Neuronal stem cell (in vitro differentiated cells): ENCODE results near the gene VPS39.

ENCODE experiments used
- DNase-seq: peaks from one replicate; pipeline ENCODE4 v3.0.0-alpha.2; 2013; ENCODE audit warnings: low spot score
- H2AFZ ChIP-seq: one replicate; pipeline ENCODE4 v1.6.1; 2013; ENCODE audit warnings: mild to moderate bottlenecking, low read length, inconsistent platforms
- H2AK5ac ChIP-seq: 2 replicates; pipeline ENCODE4 v1.6.1; 2013; ENCODE audit warnings: low read depth, mild to moderate bottlenecking, inconsistent platforms, low read length, moderate library complexity, mixed read lengths
- H2BK120ac ChIP-seq: 2 replicates; pipeline ENCODE4 v1.6.1; 2013; ENCODE audit warnings: low read depth, mild to moderate bottlenecking, inconsistent platforms, low read length, moderate library complexity, mixed read lengths
- H2BK12ac ChIP-seq: one replicate; pipeline ENCODE4 v1.6.1; 2013; ENCODE audit warnings: low read length, inconsistent platforms
- H2BK15ac ChIP-seq: 2 replicates; pipeline ENCODE4 v1.6.1; 2013; ENCODE audit warnings: mild to moderate bottlenecking, low read length, inconsistent platforms, mixed read lengths
- H2BK5ac ChIP-seq: one replicate; pipeline ENCODE4 v1.6.1; 2013; ENCODE audit warnings: inconsistent platforms, mild to moderate bottlenecking, low read length, moderate library complexity
- H3K14ac ChIP-seq: one replicate; pipeline ENCODE4 v1.6.1; 2013; ENCODE audit warnings: low read length, inconsistent platforms
- H3K18ac ChIP-seq: 2 replicates; pipeline ENCODE4 v1.6.1; 2013; ENCODE audit warnings: low read length, inconsistent platforms
- H3K23ac ChIP-seq: 2 replicates; pipeline ENCODE4 v1.6.1; 2013; ENCODE audit warnings: low read depth, mild to moderate bottlenecking, mixed read lengths, low read length, inconsistent platforms; ENCODE audit not compliant: poor library complexity
- H3K27ac ChIP-seq: replicated peaks from 3 replicates; pipeline ENCODE4 v1.5.1; 2013; ENCODE audit warnings: low read length, inconsistent platforms
- H3K27me3 ChIP-seq, 3 experiments: 2 replicates each; pipeline ENCODE4 v1.6.1; 2013; ENCODE audit warnings: low read length in 3 of 3, mild to moderate bottlenecking in 2 of 3, inconsistent platforms in 1 of 3, low read depth in 1 of 3, mixed read lengths in 1 of 3, moderate library complexity in 1 of 3; ENCODE audit not compliant: control insufficient read depth in 3 of 3, insufficient read depth in 3 of 3
- H3K36me3 ChIP-seq, 2 donors: replicated peaks in 1 of 2; 2 replicates each; pipeline ENCODE4 v1.6.1; 2013; ENCODE audit warnings: low read length in 2 of 2; ENCODE audit not compliant: control insufficient read depth in 2 of 2, insufficient read depth in 2 of 2
- H3K4ac ChIP-seq: 2 replicates; pipeline ENCODE4 v1.6.1; 2013; ENCODE audit warnings: inconsistent platforms, mild to moderate bottlenecking, low read length, moderate library complexity
- H3K4me1 ChIP-seq, 2 donors: 1 replicate in 1 of 2; 2 replicates in 1 of 2; pipeline ENCODE4 v1.6.1; 2013; ENCODE audit warnings: low read length in 2 of 2, low read depth in 1 of 2; ENCODE audit not compliant: control insufficient read depth in 2 of 2, insufficient read depth in 1 of 2
- H3K4me2 ChIP-seq: one replicate; pipeline ENCODE4 v1.6.1; 2013; ENCODE audit warnings: mild to moderate bottlenecking, low read length, inconsistent platforms; ENCODE audit not compliant: insufficient read depth, poor library complexity, severe bottlenecking
- H3K4me3 ChIP-seq, 2 donors: 2 replicates each; pipeline ENCODE4 v1.5.1; 2013; ENCODE audit warnings: low read length in 2 of 2, mild to moderate bottlenecking in 2 of 2, inconsistent platforms in 1 of 2, moderate library complexity in 1 of 2
- H3K79me1 ChIP-seq: one replicate; pipeline ENCODE4 v1.6.1; 2013; ENCODE audit warnings: low read depth, mild to moderate bottlenecking, inconsistent platforms, low read length, moderate library complexity
- H3K9ac ChIP-seq: one replicate; pipeline ENCODE4 v1.6.1; 2013; ENCODE audit warnings: mild to moderate bottlenecking, low read depth, low read length, inconsistent platforms; ENCODE audit not compliant: poor library complexity
- H3K9me3 ChIP-seq, 2 donors: replicated peaks in 1 of 2; 2 replicates each; pipeline versions ENCODE3 to v1.6.1; 2013; ENCODE audit warnings: low read length in 2 of 2, mild to moderate bottlenecking in 2 of 2, inconsistent platforms in 1 of 2, low read depth in 1 of 2, mixed read lengths in 1 of 2, moderate library complexity in 1 of 2; ENCODE audit not compliant: control insufficient read depth in 2 of 2, insufficient read depth in 1 of 2
- H4K8ac ChIP-seq: one replicate; pipeline ENCODE4 v1.6.1; 2013; ENCODE audit warnings: low read depth, mild to moderate bottlenecking, inconsistent platforms, low read length, moderate library complexity
- H4K91ac ChIP-seq: one replicate; pipeline ENCODE4 v1.6.1; 2013; ENCODE audit warnings: low read length, low read depth, mild to moderate bottlenecking, inconsistent platforms; ENCODE audit not compliant: poor library complexity
- WGBS, 2 donors: extraction: QIAGEN DNeasy Blood & Tissue Kit; methylation state at CpG; one replicate each; pipeline ENCODE4 v1.1.7; 2013; ENCODE audit warnings: missing lambda C conversion rate in 2 of 2, mixed read lengths in 1 of 2; ENCODE audit not compliant: insufficient read length in 2 of 2, insufficient replicate concordance in 1 of 2; ENCODE audit errors: extremely low coverage in 2 of 2; 5-methylcytosine and 5-hydroxymethylcytosine counted together

Gene VPS39

DNA sequence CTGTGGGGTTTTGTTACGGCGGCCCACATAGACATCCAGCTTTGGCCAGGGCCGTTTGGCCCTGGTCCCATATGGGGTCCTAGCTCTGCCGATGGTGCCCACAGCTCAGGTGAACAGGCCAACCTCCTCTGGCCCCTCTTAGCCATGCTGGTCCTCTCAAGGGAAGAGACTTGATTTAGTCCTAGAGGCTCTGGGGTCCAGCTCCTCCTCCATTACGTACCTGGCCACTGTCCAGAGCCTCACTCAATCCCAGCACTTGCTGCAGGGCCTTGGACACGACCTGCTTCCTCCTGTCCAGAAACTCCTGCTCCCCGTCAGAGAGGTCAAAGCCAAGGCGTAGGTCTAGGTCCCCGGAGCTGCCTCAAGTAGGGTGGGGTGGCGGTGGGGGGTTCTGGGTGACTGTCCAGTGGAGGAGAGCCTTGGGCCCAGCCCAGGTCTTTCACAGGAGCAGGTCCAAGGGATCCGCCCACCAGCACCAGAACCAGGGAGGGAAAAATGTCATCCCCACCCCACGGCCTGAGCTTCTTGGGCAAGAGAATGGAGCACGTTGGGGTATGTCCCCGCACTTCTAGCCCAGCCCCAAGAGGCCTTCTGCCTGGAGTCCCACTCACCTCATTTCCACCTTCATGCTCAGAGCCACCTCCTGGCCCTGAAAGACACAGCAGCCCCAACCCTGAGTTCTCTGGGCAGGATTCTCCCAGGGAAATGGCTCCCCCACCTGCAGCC, 58.4 kb downstream of the VPS39 start:
- Histone ChIP-seq H2BK5ac (no peak overlapping the region), H2AFZ (no peak overlapping the region), H4K91ac (no peak overlapping the region), H3K18ac (peak overlapping the region; percentile 12), H3K36me3 (no peaks in the 10 kb centered on the region), H3K27me3 (peaks cover 0 to 8% (median 0%) of the 10 kb centered on the region in 3 experiments), H2BK12ac (no peak overlapping the region), H3K4me2 (no peak overlapping the region), H3K23ac (no peak overlapping the region), H3K9ac (no peak overlapping the region), H3K4ac (no peak overlapping the region), H3K14ac (no peak overlapping the region), H3K27ac (no peak overlapping the region), H2BK120ac (no peak overlapping the region), H3K4me3 (no peak overlapping the region), H2AK5ac (peak overlapping the region; percentile 19), H3K9me3 (no peaks in the 10 kb centered on the region), H4K8ac (no peak overlapping the region), H2BK15ac (peak overlapping the region; percentile 14), H3K4me1 (no peaks in the 10 kb centered on the region), H3K79me1 (no peaks in the 10 kb centered on the region)
- no CpG with 5 or more reads among the region's 14 CpGs for WGBS, 2 donors
- DNase-seq: no peak

DNA sequence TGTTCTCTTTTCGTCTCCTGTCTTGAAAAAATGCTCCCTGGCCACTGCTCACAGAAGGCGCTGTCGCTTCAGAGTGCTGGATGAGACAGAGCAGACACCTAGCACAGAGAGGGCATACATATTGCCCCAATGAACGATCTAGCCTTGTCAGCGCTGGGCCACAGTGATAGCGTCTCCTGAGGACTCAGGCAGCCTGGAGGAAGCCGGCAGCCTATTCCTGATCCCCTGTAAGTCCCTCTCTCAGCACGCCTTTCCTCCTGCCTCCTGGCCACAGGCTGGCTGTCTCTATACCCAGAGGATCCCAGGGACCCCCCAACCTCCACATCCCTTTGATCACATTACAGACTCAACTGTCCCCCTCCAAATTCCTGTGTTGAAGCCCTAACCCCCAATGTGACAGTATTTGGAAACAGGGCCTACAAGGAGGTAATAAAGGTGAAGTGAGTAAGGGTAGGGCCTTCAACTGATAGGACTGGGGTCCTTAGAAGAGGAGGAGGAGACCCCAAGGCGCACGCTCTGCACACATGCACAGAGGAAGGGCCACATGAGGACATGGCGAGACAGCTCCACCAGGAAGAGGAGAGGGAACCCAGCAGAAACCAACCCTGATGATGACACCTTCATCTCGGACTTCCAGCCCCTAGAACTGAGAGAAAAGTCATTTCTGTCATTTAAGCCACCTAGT, 59.2 kb downstream of the VPS39 start:
- Histone ChIP-seq H3K4me2 (no peak overlapping the region), H3K36me3 (no peaks in the 10 kb centered on the region), H4K8ac (no peak overlapping the region), H3K4ac (no peak overlapping the region), H3K4me1 (no peaks in the 10 kb centered on the region), H3K9ac (peak overlapping the region; percentile 46), H2BK15ac (no peak overlapping the region), H3K79me1 (no peaks in the 10 kb centered on the region), H3K27me3 (peaks cover 0 to 10% (median 0%) of the 10 kb centered on the region in 3 experiments), H2BK5ac (no peak overlapping the region), H2AK5ac (peak overlapping the region; percentile 19), H2BK12ac (peak overlapping the region; percentile 68), H2BK120ac (no peak overlapping the region), H4K91ac (no peak overlapping the region), H3K14ac (no peak overlapping the region), H3K18ac (peak overlapping the region; percentile 25), H3K27ac (no peak overlapping the region), H3K23ac (peak overlapping the region; percentile 8), H3K4me3 (no peak overlapping the region), H3K9me3 (no peaks in the 10 kb centered on the region), H2AFZ (peak overlapping the region; percentile 19)
- no CpG with 5 or more reads among the region's 12 CpGs for WGBS, 2 donors
- no peak for DNase-seq

DNA sequence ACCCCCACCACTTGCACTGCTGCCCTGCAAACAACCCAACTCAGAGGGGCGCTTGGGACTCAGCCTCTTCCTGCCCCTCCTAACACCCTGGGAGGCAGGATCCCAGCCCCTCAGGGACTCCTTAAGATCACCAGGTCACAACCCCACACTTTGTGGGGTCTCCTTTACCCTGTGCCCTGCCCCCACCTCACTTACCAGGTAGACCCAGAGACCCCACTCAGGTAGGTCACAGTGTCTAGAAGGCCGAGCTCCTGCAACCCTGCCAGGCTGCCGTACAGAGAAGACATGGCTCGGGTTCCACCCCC, 60.7 kb downstream of the VPS39 start:
- H3K27ac ChIP-seq: no peak overlapping the region
- H3K4me3 ChIP-seq: no peak overlapping the region
- H3K9me3 ChIP-seq: no peaks in the 10 kb centered on the region
- H2AFZ ChIP-seq: no peak overlapping the region
- H4K8ac ChIP-seq: no peak overlapping the region
- H2BK5ac ChIP-seq: peak overlapping the region; percentile 19
- peak overlapping the region; percentile 8 for H2AK5ac ChIP-seq
- no peaks in the 10 kb centered on the region for H3K79me1 ChIP-seq
- peak overlapping the region; percentile 67 for H2BK12ac ChIP-seq
- WGBS, 2 donors: no CpG with 5 or more reads among the region's 4 CpGs
- peak overlapping the region; percentile 9 for H3K14ac ChIP-seq
- no peak for DNase-seq
- no peak overlapping the region for H2BK15ac ChIP-seq
- no peak overlapping the region for H3K9ac ChIP-seq
- no peak overlapping the region for H3K23ac ChIP-seq
- no peaks in the 10 kb centered on the region for H3K36me3 ChIP-seq
- H2BK120ac ChIP-seq: no peak overlapping the region
- no peaks in the 10 kb centered on the region for H3K4me1 ChIP-seq
- no peak overlapping the region for H4K91ac ChIP-seq
- no peak overlapping the region for H3K4ac ChIP-seq
- H3K4me2 ChIP-seq: no peak overlapping the region
- H3K27me3 ChIP-seq: peaks cover 0 to 13% (median 0%) of the 10 kb centered on the region in 3 experiments
- H3K18ac ChIP-seq: peak overlapping the region; percentile 17
